Endodermal cell (in vitro differentiated cells): ENCODE results near the gene SETD7. TPM values are rescaled to one million over a fixed set of nuclear protein-coding genes. Genes with fewer than 3 reads are reported as not detected.
A peak's percentile ranks its signal among the peaks of the same experiment; 100 is the strongest.

Experiments used
- DNase-seq: peaks from one replicate; pipeline ENCODE4 v3.0.0-alpha.2; 2017
- H3K27ac ChIP-seq: 2 replicates; pipeline ENCODE4 v1.5.1; 2013; ENCODE audit warnings: mild to moderate bottlenecking, low read depth, low read length, moderate library complexity
- H3K27me3 ChIP-seq: 2 replicates; pipeline ENCODE4 v1.6.1; 2013; ENCODE audit warnings: mild to moderate bottlenecking, low read length, moderate library complexity; ENCODE audit not compliant: insufficient read depth, control insufficient read depth, poor library complexity, severe bottlenecking
- H3K36me3 ChIP-seq: 2 replicates; pipeline ENCODE4 v1.7.0; 2013; ENCODE audit warnings: mild to moderate bottlenecking, low read length, moderate library complexity; ENCODE audit not compliant: control insufficient read depth, insufficient read depth
- H3K4me1 ChIP-seq: one replicate; pipeline ENCODE4 v1.7.0; 2013; ENCODE audit warnings: low read length; ENCODE audit not compliant: control insufficient read depth, insufficient read depth
- H3K4me3 ChIP-seq: 2 replicates; pipeline ENCODE4 v1.5.1; 2013; ENCODE audit warnings: mild to moderate bottlenecking, low read length, moderate library complexity
- H3K9ac ChIP-seq: 2 replicates; pipeline ENCODE4 v1.6.1; 2013; ENCODE audit warnings: mild to moderate bottlenecking, low read length, moderate library complexity; ENCODE audit not compliant: poor library complexity, severe bottlenecking; ENCODE audit errors: extremely low read depth
- H3K9me3 ChIP-seq: 2 replicates; pipeline ENCODE4 v1.6.1; 2013; ENCODE audit warnings: mild to moderate bottlenecking, low read length, moderate library complexity; ENCODE audit not compliant: control insufficient read depth
- H3K27ac Mint-ChIP-seq: 2 replicates; pipeline ENCODE4 v1.8.0; 2020; ENCODE audit warnings: mixed read lengths
- H3K27me3 Mint-ChIP-seq: 2 replicates; pipeline ENCODE4 v1.8.0; 2021; ENCODE audit warnings: mild to moderate bottlenecking, mixed read lengths; ENCODE audit not compliant: insufficient read depth
- H3K36me3 Mint-ChIP-seq: 2 replicates; pipeline ENCODE4 v1.8.0; 2020; ENCODE audit warnings: low read depth, mixed read lengths
- H3K4me1 Mint-ChIP-seq: 2 replicates; pipeline ENCODE4 v1.8.0; 2020; ENCODE audit warnings: mixed read lengths
- H3K4me3 Mint-ChIP-seq: 2 replicates; pipeline ENCODE4 v1.8.0; 2020; ENCODE audit warnings: mild to moderate bottlenecking, moderate library complexity, mixed read lengths
- H3K9me3 Mint-ChIP-seq: 2 replicates; pipeline ENCODE4 v1.8.0; 2020; ENCODE audit warnings: mild to moderate bottlenecking, mixed read lengths
- WGBS, 2 experiments: methylation state at CpG; one replicate each; pipeline versions ENCODE4 v1.1.5 to v1.1.7; 2013; ENCODE audit warnings: missing lambda C conversion rate in 2 of 2, mixed read lengths in 1 of 2; ENCODE audit not compliant: insufficient coverage in 1 of 2, insufficient read length in 1 of 2; 5-methylcytosine and 5-hydroxymethylcytosine counted together
- total RNA-seq, 2 donors: library from RNA; stranded (reverse); fragmentation: NEBNext Ultra II Directional in 1 of 2; extraction: Animal tissue kit (Norgen Biotek cat#: 25700) in 1 of 2; gene quantifications; 2 replicates in 1 of 2; 3 replicates in 1 of 2; pipeline ENCODE4 v1.2.1, GENCODE V29; 2021
- TF ChIP-seq, protein P1 (sequence below): fragments of 200-600 bp; sonication (generic); conservative IDR thresholded peaks from 2 replicates; pipeline ENCODE4 v1.5.0; 2021; ENCODE audit warnings: antibody characterized with exemption, mild to moderate bottlenecking

Gene SETD7
- total RNA-seq, 2 donors from 2014 or later: 13.8 to 19.4 TPM

DNA sequence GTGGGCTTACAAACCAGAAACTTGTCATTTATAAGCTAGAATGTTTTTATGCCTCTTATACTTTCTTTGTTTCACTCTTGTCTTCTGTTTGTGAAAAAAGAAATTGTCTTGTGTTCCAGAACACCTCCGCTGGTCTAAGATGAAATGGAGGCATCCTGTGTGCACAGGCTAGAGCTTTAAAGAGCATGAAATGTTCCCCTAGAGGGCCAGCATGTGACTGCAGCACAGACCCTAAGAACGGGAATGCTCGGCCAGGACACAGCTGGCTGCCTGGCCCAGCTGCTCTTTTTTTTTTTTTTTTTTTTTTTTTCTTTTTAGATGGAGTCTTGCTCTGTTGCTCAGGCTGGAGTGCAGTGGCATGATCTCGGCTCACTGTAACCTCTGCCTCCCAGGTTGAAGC lies 33.6 kb downstream of the SETD7 start:
- peaks cover 80% of the 10 kb centered on the region for H3K36me3 ChIP-seq
- TF ChIP-seq, protein P1, sequence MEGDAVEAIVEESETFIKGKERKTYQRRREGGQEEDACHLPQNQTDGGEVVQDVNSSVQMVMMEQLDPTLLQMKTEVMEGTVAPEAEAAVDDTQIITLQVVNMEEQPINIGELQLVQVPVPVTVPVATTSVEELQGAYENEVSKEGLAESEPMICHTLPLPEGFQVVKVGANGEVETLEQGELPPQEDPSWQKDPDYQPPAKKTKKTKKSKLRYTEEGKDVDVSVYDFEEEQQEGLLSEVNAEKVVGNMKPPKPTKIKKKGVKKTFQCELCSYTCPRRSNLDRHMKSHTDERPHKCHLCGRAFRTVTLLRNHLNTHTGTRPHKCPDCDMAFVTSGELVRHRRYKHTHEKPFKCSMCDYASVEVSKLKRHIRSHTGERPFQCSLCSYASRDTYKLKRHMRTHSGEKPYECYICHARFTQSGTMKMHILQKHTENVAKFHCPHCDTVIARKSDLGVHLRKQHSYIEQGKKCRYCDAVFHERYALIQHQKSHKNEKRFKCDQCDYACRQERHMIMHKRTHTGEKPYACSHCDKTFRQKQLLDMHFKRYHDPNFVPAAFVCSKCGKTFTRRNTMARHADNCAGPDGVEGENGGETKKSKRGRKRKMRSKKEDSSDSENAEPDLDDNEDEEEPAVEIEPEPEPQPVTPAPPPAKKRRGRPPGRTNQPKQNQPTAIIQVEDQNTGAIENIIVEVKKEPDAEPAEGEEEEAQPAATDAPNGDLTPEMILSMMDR: peak; percentile 46
- Mint-ChIP-seq H3K4me3 (no peak overlapping the region), H3K27ac (no peak overlapping the region), H3K4me1 (peaks cover 6% of the 10 kb centered on the region), H3K27me3 (no peaks in the 10 kb centered on the region), H3K9me3 (no peaks in the 10 kb centered on the region), H3K36me3 (peaks cover 58% of the 10 kb centered on the region)
- H3K4me1 ChIP-seq: peaks cover 2% of the 10 kb centered on the region
- H3K9me3 ChIP-seq: no peaks in the 10 kb centered on the region
- H3K4me3 ChIP-seq: no peak overlapping the region
- 83 to 90% methylated on average over 1 to 4 of the region's 4 CpGs for WGBS, 2 experiments
- no peak overlapping the region for H3K9ac ChIP-seq
- H3K27ac ChIP-seq: peak overlapping the region; percentile 80
- peak; percentile 63 for DNase-seq
- no peaks in the 10 kb centered on the region for H3K27me3 ChIP-seq

DNA sequence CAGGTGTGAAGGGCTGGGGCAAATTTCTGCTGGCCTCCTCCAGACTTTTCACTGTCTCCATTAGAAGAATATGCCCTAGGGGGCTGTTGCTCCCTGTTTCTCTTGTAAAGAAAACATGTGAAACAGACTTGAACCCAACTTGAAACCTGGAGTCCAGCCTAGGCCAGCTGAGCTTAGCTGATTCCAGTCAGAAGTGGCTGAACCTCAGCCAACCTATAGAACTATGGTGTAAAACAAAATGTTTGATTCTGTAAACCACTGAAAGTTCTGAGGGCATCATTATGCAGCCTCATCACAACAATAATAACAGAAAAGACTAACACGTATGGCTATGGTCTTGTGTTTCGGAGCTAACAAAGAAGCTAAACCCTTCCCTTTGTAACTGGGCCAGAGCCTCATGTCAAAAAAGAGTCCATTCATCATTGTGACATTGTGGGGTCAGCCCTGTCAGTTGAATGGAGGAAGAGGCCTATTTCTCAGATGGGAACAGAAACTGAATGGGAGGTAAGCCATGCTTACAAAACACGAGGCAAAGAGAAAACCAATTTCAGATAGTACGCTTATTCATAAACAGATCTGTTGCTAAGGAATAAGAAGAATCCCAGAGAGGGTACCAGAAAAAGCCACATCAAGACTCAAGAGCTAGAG lies 34.1 kb downstream of the SETD7 start:
- Mint-ChIP-seq H3K27ac (no peak overlapping the region), H3K9me3 (no peaks in the 10 kb centered on the region), H3K36me3 (peaks cover 64% of the 10 kb centered on the region), H3K4me3 (no peak overlapping the region), H3K27me3 (no peaks in the 10 kb centered on the region), H3K4me1 (peaks cover 6% of the 10 kb centered on the region)
- peaks cover 2% of the 10 kb centered on the region for H3K4me1 ChIP-seq
- TF ChIP-seq, protein P1: no peak
- DNase-seq: no peak
- WGBS, 2 experiments: 90 to 94% methylated on average over 3 to 4 of the region's 4 CpGs
- H3K4me3 ChIP-seq: no peak overlapping the region
- H3K36me3 ChIP-seq: peaks cover 80% of the 10 kb centered on the region
- H3K9ac ChIP-seq: no peak overlapping the region
- H3K27me3 ChIP-seq: no peaks in the 10 kb centered on the region
- peak overlapping the region; percentile 80 for H3K27ac ChIP-seq
- no peaks in the 10 kb centered on the region for H3K9me3 ChIP-seq

DNA sequence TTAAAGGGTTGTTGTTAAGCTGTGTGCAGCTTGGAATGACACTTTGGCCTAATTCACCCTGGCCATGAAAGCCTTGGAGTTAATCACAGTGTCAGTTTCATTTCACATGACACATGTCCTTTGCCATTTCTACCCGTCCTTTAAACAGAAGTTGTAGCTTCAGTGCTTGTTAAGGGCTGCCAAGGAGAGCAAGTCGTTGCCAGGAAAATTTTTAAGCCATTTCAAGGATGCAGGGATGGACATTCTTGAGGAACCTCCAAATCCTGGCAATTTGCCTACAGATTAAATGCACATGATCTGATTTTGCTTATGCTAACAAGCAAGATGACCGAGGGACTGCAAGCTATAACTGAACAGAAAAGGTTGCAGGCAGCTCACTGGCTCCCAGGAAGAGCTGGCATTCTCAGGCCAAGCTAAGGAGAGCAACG lies 40.5 kb downstream of the SETD7 start:
- H3K4me1 Mint-ChIP-seq: peaks cover 5% of the 10 kb centered on the region
- TF ChIP-seq, protein P1: no peak
- no peak overlapping the region for H3K4me3 ChIP-seq
- H3K4me3 Mint-ChIP-seq: no peak overlapping the region
- H3K27me3 ChIP-seq: no peaks in the 10 kb centered on the region
- no peaks in the 10 kb centered on the region for H3K9me3 ChIP-seq
- H3K9ac ChIP-seq: no peak overlapping the region
- H3K36me3 ChIP-seq: peaks cover 76% of the 10 kb centered on the region
- no peaks in the 10 kb centered on the region for H3K9me3 Mint-ChIP-seq
- 91 to 94% methylated on average over 4 of the region's 4 CpGs for WGBS, 2 experiments
- H3K27ac Mint-ChIP-seq: no peak overlapping the region
- no peaks in the 10 kb centered on the region for H3K27me3 Mint-ChIP-seq
- no peak for DNase-seq
- H3K27ac ChIP-seq: no peak overlapping the region
- peaks cover 70% of the 10 kb centered on the region for H3K36me3 Mint-ChIP-seq
- H3K4me1 ChIP-seq: peaks cover 2% of the 10 kb centered on the region
